UCSD-AML1 (cell line): ENCODE data around the gene MUSTN1.

Source experiments
- DNase-seq: peaks from one replicate; lab custom pipeline; 2025; ENCODE audit not compliant: unreplicated experiment; lab: John Stamatoyannopoulos, UW

Gene MUSTN1

DNA sequence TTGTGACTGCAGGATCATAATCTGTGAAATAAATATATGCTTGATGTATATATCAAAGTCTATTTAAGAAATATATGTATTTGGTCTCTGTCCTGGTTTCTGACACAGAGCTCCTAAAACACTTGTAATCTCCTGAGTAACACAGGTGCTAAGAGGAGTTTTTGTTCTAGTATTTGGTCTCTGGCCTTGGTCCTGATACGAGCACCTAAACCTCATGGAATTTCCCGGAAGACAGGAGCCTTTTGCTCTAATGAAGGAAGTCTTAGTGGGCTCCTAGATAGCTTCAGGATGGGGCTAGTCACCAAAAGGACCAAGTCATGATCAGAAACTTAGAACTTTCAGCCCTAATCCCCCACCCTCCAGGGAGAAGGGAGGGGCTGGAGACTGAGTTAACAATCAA, 19.2 kb upstream of the MUSTN1 start:
- DNase-seq, result no peak

DNA sequence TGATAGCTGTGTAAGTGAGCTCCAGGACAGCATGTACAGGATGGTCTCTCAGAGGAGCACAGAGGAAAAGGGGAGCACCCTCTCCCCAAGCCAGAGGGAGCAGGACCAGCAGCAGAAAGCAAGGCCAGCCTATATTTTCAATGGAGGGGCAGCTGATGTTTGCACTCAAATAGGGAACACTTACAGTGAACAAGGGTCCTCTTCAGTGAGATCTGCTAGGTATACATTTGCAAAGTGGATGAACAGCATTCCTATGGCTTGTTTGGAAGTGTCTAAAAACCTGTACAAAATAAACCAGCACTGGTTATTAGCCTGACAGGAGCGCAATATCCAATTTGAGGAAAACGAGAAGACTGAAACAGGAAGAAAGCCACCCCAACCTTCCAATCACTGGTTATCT, 17.6 kb upstream of the MUSTN1 start:
- DNase-seq, result no peak

DNA sequence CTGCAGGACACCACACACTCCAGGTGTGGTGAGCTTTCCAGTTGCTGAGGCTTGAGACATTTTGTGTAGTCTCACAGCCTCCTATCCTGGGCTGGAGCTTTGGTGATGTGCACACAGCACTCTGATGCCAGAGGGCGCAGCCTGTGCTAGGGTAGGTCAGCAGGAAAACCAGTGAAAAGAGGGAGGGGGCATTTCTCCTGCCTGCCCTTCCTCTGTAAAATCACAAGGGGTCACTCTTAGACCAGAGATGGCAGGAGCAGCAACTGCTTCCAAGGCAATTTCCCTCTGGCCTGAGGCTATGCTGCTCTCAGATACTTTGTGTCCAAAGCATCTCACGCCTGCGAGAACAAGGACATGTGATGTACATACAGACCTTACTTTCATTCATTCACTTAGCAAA, 16.5 kb upstream of the MUSTN1 start:
- DNase-seq, result peak; percentile 53

DNA sequence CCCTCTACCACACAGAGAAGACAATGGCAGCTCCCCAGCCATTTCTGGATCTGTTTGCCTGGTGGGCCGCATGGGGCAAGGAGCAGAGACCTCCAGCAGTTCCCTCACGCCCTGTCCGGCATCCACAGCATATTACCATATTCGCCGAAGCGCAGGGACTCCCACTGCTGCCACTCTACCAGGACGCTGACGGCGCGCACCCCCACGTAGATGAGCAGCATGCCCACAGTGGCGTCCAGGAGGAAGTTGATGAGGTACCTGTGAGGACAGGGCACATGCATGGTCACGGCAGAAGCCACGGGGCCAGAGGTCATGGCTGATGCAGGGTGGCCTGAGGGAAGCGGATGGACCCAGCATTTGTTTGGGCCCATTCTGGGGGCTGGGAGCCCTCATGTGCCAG, 14.8 kb upstream of the MUSTN1 start:
- no peak for DNase-seq

DNA sequence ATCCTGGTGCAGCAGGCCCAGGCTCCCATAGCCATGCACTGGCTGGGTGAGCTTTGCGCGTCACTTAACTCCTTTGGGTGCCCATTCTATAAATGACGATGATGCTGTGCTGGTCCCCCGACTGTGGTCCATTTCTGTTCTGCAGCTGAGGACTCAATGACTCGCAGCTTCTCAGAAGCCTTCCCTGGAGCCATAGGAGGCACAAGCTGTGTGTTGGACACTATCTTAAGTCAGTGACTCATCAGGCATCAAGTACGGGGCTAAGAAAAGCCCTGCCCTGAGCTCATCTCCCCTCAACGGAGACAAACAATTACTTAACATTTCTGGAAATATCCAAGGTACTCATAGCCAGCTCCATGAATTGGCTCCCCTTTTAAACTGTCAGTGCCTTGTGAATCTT, 13.8 kb upstream of the MUSTN1 start:
- no peak for DNase-seq

DNA sequence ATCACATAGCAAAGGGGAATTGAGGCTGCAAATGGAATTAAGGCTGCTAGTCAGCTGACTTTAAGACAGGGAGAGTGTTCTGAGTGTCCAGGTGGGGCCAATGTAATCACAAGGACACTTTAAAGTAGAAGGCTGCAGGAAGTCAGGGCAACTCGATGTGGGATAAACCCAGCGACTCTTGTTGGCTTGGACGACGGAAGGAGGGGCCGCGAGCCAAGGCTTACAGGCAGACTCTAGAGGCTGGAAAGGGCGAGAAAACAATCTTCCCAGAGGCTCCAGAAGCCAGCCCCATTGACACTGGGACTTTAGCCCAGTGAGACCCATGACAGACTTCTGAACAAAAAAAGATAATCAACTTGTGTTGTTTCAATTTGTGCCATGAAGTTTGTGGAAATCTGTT, 12.9 kb upstream of the MUSTN1 start:
- DNase-seq, result no peak

DNA sequence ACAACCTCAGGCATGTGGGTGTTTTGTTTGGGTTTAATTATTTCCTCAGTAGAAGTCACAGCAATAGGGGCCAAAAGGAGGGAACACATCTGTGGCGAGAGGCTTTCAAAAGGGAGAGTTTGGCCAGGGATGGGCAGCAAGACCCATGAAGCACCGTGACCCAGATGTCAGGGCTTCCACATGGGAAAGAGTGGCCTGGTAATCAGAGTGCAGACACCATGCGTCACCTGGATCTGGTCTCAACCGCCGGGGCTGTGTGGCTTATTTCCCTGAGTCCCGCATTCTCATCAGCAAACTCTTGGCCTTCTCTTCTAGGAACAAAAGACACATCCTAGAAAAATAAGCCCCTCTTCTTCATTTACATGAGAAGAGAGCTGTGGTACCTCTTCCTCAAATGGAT, 12.4 kb upstream of the MUSTN1 start:
- no peak for DNase-seq

DNA sequence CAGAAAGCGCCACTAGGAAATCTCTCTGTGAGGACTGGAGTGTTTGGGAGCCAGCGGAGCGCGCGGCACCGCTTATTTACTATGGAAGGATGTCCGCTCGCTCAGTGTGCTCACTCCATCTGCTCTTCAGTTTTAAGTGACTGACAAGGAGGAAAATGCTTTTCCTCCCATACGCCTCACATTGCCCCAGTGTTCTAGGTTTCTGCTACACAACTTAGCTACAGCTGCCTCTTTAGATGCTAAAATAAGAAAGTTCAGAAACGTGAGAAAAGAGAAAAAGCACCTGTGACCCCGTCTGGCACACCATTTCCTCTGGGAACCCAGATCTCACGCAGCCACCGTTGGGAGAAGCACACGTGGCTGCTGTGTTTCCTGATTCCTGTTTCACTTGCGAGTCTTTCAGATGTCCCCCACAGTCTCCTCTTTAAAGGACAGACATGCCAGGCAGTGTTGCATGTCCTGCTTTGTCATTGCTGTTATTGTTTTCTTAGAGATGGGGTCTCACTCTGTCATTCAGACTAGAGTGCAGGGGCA, 11.7 kb upstream of the MUSTN1 start:
- no peak for DNase-seq

DNA sequence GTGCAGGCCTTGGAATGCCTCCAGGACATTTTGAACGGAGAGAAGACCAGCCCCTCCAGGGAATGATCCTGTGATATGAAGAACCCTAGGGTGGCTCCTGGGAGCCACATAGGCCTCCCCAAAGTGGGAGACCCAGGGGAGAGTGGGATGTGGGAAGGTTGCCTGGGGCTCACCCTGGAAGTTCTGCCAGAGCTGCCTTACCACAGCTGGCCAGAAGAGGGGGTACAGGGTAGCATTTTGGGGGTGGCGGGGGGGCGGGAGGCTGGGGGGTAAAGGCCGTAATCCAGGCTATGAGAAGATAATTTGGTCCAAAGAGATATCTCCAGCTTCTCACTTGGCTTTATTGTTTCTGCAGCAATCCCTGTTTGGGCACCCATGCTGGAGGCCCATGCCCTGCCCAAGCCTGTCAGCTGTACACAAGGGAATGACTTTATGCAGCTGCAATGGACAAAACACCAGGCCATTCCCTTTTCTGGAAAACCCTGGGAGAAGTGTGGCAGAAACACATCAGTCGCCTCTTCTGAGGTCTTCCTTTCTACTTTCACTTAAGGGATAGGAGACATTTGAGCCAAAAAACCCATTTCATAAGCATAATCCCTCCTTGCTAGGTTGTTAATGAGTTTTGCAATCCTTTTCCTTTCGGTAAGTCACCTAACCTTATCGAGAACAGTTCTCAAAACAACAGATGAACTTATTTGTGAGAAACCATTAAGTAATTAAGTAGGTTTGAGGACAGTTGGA, 11.0 kb upstream of the MUSTN1 start:
- DNase-seq, result no peak

DNA sequence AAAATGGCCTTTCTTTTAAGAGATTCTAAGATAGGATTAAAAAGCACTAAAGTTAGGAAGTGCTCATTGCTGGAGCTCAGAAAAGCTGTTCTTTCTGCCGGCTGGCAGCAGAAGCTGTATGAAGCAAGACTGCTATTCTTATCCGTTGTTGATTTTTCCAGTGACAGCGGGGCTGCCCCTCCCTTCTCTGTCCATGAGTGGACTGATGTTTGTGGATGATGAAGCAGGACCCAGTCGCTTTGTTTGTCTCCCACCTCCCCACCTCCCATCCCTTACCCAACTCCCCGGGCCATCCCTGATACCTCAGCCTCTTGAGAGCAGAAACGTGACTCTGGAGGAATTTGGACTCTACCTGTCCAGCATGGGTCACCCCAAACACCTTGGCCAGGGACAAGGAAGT, 10.3 kb upstream of the MUSTN1 start:
- peak; percentile 26 for DNase-seq

DNA sequence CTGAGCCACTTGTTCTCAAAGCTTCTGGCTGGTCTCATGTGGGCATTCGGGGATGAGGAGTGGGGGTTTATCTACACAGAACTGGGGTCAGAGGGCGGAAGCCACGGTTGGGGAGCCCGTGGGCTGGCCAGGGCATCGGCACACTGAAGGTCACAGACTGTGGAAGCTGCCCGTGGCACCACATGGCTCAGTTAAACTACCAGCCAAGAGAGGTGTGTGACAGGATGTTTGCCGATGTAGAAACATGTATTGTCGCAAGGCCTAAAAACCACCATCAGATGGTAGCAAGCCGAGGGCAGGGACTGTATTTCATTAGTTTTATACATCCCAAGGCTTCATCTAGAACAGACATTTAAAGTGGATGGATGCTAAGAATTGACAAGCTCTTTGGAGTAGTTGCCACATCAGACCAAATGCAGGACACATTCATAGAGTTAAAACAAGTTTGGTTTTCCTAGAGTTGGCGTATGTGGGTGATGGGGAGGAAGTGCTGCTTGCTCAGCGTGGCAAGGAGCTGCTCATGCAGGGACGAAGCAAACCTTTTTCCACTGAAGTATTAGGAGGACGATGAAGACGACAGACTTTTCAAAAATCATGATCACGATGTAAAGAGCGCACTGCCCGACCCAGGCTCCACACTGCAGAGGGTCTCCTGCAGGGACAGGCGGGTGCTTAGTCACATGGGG, 9.6 kb upstream of the MUSTN1 start:
- DNase-seq, result no peak

DNA sequence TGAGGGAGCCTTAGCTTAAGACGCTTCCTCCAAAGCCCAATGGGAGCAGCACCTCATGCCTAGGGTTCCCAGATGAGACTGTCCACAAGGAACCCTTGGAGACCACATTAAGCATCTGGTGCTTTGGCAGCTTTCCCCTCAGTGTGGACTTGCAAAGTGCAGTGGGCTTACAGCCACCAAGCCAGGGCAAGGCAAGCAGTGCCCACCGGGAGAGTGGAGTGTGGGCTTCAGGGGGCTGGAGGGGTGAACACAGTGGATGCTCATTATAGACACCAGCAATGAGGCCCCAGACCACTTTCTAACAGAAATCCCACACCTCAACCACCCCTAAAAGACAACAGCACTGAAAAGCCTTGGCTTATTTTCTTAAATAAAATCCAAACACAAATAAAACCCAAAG, 9.1 kb upstream of the MUSTN1 start:
- DNase-seq, result no peak

DNA sequence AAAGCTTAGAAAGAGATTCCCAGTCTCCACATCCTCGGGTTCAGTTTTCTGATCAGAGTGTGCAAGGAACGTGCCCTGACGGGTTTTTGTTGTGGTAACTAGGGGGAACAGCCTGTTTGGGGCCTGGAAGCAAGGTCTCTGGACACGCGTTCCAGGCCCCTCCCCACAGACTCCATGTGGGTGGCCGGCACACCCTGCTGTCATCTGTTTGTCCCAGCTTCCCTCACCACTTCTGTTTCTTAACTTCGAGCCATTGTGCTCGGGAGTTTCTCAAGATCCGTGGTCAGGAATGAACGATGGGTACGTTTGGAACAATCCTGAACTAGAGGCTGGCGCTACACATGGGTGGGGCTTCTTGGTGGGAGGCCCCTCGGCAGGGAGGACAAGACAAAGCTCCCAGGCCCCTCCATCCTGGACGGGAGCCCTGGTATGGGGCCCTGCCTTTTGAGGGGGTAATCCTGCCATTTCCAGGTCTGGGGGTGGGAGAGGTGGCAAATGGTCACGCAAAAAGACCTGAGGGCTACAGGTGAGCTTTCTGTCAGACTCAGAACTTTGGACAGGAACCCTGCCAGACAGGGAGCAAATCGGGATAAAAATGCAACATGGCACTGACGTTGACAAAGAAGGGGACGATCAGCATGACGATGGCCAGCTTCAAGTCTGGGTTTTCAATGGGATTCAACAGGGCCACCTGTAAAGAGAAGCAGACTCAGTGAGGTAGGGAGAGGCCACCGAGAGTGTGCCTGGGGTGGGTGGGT, 8.5 kb upstream of the MUSTN1 start:
- no peak for DNase-seq

DNA sequence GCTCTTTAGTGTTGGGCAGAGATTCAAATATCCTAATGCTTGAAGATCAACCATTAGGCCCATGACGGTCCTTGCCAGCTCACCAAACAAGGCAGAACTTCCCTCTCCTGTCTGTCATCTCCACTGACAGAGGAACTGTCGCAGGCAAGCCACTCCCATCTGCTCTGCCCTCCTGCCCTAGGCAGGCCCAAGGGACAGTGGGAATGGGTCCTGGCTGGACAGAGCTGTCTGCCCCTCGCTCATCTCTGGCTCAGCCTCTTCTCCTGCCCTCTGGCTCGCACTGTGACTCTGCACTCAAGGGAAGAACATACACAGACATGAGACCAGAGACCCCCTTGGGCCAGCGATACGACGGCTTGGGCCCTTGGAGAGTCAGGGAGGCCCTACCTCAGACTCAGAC, 7.6 kb upstream of the MUSTN1 start:
- no peak for DNase-seq

DNA sequence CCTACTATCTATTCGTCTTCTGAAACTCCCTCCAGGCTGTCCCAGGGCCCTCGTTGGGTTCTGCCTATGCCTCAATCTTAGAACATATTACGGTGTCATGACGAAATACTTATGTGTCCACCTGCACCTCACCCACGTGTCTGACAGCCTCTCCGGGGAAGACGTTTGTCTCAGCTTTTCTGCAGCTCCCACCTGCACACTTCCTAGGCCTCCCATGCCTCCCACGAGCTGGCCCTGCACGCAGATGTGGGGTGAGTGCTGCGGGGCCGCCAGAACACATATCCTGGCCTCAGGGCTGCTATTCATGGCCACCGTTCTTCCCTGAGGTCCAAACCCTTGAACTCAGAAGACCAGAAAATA, 7.1 kb upstream of the MUSTN1 start:
- DNase-seq, result no peak

DNA sequence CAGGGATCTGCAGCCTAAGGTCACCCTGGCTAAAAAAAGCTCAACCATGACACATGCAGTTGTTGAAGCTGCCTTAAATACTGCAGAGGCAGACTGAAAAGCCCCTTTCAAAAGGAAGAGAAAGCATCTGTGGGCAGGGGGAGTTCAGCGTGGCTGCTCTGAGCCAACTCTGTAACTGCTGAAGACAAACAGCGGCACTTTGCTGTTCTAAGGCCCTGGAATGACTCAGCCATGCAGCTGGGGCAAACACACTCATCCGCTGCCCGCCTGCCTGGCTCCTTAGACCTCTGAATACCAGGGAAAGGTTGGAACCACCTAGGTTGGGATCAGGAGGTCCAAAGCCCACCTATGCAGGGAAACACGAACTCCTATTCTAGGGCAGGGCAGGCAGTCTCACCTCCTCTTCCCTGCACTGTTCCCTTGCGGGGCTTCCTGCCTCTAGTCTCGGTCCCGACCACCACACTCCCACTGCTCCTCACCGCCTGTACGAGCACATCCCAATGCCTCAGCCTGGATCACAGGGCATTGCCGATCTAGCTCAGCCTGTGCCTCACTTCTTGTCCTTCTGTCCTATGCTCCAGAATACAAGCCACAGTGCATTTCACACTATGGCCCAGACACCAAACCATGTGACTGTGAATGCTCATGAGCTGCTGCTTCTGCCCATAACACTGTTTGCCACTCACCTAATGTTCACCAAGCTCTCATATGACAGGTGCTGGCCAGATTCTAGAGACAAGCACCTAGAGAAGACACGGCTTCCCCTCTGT, 6.6 kb upstream of the MUSTN1 start:
- DNase-seq, result no peak

DNA sequence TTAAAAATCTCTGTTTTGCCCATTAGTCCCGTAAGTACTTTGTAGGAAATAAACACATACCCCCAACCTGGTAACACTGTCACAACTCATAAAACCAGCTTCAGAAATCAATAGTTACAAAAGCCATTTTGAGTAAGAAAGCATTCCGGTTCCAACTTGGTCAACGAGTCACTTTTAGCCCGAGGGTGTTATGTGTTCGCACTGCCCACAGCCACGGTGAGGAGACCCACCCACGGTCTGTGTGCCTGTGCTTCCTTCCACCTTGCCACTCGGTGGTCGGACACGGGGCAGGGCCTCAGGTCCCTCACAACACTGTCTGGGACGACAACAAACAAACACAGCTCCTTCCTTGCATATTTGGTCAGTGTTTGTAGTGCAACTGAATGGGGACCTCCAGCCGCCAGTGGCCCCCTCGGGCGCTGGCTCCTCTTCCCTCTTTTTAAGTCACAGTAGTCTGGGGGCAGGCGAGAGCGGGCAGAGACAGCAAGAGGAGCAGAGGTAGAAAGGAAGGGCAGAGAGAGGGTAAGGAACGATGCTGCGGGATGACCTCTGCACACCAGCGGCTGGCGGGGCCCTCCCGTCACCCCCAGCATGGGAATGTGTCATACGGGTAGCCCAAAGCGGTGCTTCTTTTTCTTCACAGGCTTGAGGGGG, 5.2 kb upstream of the MUSTN1 start:
- DNase-seq, result no peak

DNA sequence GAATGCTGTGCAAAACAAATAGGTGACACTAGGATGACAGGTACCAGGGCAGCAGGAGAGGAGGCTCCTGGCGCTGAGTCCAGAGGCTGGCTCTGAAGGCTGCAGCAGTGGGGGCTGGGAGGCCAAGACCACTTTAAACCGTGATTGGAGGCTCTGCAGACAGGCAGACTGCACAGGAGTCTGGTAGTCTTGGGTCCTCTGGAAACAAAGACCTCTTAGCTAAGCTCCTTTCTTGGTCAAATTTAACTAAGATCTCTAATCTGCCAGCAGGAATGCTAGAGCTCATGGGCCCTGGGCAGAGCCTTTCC, 4.4 kb upstream of the MUSTN1 start:
- DNase-seq, result no peak

DNA sequence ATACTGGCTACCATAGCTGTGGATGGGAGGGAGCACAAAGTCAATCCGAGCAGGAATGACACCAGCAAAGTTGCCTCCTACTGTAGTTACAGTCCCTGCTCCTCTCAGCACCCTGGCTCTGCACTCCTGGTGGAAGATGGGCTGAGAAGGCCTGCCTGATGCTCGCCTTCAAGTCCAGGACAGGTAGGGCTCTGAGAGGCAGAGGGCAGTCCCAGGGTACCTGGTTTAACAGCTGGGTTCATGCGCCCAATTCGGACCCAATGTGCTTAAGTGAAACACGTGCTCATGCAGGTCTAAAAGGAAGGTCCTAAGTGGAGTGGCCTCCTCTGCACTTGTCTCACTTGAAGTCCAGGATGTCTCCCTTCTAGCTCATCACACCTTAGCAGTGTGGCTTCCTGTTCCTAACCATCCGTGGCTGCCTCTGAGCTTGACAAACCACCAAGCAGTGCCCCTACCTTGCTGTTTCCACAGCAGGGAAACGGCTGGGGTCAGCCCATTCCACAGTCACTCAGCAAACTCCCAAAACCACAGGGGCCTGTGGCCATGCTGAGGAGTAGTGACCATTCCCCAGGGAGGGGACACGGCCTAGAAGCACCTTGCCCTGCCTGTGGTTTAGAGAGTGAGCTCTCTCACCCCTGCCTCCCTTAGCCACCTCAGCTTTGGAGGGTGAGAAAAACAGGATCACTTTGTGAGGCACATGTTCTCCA, 3.9 kb upstream of the MUSTN1 start:
- DNase-seq, result no peak

DNA sequence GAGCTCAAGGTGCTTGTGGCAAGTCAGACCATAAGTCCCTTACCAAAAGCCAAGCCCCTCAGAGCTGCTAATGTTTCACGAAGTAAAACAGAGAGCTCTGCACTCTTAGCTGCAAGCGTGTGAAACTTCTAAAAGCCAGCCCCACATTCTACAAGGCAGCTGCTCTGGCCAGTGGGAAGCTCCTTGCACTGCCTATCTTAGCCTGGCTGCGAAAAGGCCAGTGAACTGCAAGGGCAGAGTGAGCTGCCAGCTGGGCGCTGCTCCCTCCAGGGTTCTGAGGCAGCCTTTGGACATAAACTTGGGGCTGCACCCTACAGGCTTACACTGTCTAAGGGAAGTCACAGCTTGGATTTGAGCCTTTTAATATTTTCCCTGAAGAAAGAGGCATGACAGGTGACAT, 2.2 kb upstream of the MUSTN1 start:
- no peak for DNase-seq
